HG03378 (cell line): Measurements from ENCODE around the gene TULP4.
A peak's percentile ranks its signal among the peaks of the same experiment; 100 is the strongest.
"Not testable (repeated sequence)": the region's sequence is repeated elsewhere in the genome, so short reads cannot be mapped to it uniquely, and the experiment has no call there.

Experiments
- ATAC-seq: cut with Tn5 transposase; IDR thresholded peaks from one replicate; pipeline ENCODE4 v1.9.1; 2021; ENCODE audit warnings: mild to moderate bottlenecking, moderate library complexity; ENCODE audit not compliant: unreplicated experiment

Gene TULP4

GRCh38 chr6:158499601-158500000, 187.3 kb downstream of the TULP4 start:
- ATAC-seq, result no peak

DNA sequence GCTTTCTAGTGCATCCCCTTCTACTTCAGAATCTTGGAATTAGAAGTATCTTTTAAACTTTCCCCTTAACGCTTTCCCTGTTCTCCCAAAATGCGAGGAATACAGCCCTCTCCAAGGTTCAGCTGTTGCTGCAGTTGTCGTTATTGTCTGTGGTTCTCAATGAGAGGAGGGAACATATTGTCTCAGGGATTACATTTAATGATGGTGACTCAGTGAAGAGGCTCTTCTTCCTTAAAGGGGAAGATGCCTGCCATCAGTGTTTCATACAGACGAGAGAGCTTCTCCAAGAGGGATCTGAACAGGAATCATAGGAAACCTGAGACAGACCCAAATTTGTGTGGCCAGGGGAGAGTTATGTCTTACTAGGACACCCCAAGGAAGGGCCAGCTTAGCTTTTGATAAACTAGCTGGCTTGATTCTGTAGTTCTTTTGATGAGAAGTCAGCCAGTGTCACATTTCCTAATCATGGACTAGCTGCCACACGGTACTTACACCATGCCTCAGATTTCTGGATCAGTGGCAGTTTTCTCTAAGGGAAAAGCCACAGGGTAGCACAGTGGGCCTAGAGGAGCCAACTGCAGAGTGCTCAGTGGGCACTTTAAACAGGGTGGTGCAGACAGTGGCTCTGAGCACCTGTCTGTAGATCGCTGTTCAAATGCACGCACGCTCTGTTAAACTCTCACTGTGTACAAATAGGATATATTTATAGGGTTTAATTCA, 187.9 kb downstream of the TULP4 start:
- ATAC-seq, result no peak

- ATAC-seq, result no peak
Measured at GRCh38 chr6:158501360-158502262, 189.3 kb downstream of the TULP4 start.

- no peak for ATAC-seq
Measured at GRCh38 chr6:158502263-158502950, 190.1 kb downstream of the TULP4 start.

GRCh38 chr6:158503222-158503621, 191.0 kb downstream of the TULP4 start:
- ATAC-seq, result no peak

DNA sequence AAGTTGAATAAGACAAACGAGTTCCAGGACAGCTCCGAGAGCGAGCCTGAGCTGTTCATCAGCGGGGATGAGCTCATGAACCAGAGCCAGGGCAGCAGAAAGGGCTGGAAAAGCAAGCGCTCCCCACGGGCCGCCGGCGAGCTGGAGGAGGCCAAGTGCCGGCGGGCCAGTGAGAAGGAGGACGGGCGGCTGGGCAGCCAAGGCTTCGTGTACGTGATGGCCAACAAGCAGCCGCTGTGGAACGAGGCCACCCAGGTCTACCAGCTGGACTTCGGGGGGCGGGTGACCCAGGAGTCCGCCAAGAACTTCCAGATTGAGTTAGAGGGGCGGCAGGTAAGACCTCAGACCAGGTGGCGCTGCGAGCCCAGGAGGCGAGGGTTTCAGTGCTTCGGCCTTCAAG, 191.6 kb downstream of the TULP4 start:
- no peak for ATAC-seq

DNA sequence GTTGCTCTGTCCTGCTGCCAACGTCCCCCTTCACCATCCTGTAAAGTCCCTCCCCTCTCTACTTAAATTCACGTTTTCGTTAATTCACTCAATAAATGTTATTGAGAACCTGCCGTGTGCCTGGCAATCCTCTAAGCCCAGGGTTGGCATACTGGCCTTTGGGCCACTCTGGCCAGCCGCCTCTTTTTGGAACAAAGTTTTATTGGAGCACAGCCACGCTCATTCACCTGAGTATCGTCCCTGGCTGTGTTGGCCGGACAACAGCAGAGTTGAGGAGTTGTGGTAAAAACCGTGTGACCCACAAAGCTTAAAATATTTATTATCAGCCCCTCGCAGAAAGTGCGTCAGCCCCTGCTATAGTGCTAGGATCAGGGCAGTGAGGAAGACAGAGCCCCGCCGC, 192.9 kb downstream of the TULP4 start:
- no peak for ATAC-seq

DNA sequence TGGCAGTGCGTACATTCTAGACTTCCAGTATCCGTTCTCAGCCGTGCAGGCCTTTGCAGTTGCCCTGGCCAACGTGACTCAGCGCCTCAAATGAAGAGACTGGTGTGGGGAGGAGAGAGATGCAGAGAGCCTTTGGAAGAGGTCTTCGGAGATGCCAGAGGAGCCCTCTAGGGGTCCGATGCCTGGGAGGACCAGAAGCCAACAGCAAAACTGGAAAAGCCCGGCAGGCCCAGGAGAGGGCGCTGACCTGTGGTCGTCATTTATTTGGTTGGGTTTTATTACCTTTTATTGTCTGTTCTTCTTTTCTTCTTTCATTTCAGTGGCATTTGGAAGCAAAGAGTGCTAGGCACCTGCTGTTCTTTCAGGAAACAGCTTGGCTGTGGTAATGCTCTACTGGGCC, 194.3 kb downstream of the TULP4 start:
- no peak for ATAC-seq

- ATAC-seq, result no peak
Measured at GRCh38 chr6:158507174-158507573, 194.9 kb downstream of the TULP4 start.

DNA sequence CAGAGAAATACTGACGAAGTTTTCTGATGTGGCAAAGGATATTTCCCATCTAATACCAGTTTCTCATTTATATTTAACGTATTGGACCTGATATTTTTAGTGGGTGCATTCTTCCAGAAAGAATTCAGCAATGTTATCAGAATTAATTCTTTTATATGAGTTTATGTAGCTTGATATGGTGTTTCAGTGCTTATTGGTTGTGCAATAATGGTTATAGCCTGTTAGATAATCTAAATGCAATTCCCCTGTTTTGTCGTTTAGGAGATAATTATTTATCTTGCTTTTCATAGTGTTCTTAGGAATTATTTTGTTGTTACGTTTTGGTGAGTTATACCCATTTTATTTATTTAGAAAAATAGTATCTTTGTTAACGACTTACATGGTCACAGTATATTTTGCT, 196.2 kb downstream of the TULP4 start:
- no peak for ATAC-seq

- no peak for ATAC-seq
Measured at GRCh38 chr6:158509465-158509864, 197.2 kb downstream of the TULP4 start.

DNA sequence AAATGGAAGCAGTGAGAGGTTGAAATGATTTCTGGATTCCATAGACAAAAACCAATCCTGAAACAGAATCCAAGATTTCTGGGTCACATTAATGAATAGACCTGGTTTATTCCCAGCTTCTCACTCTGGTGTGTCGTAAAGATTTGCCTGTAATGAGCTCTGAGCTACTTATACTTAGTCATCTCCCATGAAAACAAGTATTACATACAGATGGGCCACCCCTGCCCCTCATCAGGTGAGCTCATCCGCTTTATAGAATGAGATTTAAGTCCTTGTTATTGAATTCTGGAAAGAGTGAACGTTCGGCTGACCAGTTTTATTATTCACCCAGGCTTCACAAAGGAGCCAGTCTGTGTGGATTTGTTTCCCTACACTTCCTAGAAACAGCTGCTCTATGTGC, 200.5 kb downstream of the TULP4 start:
- no peak for ATAC-seq

DNA sequence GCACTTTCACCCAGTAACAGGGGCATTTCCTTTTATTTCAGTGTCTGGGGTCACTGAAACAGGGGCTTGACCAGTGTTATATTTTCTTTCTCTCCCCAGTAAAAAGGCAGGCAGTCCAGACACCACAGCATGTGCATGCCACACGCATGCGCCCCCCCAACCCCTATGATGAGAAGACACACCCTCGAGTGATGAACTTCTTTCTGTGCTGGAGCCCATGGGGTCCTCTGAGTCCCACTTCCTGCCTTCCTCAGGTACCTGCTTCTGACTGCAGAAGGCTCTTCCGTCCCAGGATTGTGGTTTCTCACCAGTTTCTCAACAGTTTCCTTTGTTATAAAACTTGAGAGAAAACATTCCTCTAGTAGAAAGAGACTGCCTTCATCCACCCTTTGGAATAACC, 201.9 kb downstream of the TULP4 start:
- ATAC-seq, result no peak

DNA sequence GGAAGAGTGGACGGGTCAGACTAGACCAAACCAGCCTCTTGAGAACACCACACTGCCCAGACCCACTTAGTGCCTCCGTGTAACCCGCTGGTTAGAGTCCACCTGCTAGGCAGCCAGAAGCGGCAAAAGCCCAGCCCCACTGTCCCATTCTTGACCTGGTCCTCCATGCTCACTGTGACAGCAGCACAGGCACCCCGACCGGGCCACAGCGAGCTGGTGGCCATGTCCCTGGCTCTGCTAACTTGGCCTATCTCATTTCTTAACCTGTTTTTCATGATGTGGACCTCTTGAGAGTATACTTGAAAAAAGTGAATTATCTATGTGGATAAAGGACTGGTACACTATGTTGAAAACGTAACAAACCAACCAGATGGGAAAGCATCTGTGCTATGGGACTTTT, 202.7 kb downstream of the TULP4 start:
- no peak for ATAC-seq

- no peak for ATAC-seq
Measured at GRCh38 chr6:158516098-158516497, 203.8 kb downstream of the TULP4 start.

- ATAC-seq, result no peak
Measured at GRCh38 chr6:158517038-158517437, 204.8 kb downstream of the TULP4 start.

GRCh38 chr6:158517581-158517980, 205.3 kb downstream of the TULP4 start:
- ATAC-seq, result peak; percentile 58

DNA sequence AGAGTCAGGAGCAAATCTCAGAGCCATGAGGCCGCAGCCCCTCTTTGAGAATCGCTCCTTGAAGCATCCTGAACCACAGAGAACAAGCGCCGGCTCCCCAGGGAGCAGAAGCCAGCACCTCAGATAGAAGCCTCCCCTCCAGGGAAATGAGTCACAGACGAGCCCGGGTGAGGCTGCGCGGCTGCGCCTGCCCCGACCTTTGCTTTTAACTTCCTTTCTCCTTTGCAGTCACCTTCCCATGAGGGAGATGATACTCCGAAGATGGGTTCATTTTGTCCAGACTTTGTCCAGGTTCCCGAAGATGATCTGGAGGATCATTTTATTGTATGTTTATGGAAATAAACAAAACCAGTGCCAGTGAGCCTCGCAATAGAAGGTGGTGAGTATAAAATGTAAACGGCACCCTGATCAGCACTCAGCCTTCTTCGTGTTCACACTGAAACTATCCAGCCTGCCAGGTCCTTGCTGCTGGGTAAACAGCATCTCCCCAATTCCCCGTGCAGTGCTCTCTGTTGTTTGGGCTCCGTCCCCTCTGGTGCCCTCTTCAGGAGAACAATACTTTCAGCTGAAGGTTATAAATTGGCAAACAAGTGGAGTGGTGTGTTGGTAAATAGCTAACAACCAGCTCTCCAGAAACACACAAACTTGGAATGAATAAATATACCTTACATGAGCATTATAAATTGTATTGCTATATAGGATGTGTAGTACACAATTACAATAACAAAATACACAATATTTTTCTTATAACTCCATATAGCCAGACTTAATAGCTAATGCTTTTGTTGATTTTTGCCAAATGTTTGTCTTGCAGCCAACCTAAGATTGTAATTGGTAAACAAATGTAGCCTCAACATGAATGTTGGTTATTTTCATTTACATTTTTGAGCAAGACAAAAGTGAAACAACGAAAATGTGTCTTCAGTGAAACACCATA, 206.2 kb downstream of the TULP4 start:
- peak; percentile 73 for ATAC-seq

- ATAC-seq, result no peak
Measured at GRCh38 chr6:158519300-158519699, 207.0 kb downstream of the TULP4 start.

- no peak for ATAC-seq
Measured at GRCh38 chr6:158519761-158520160, 207.5 kb downstream of the TULP4 start.

GRCh38 chr6:158520975-158521374, 208.7 kb downstream of the TULP4 start:
- ATAC-seq, result not testable (repeated sequence)
